ENCODE results near the gene KAZALD1. TPM values are rescaled to one million over a fixed set of nuclear protein-coding genes. Genes with fewer than 3 reads are reported as not detected.
"Not testable (repeated sequence)": the region's sequence is repeated elsewhere in the genome, so short reads cannot be mapped to it uniquely, and the experiment has no call there.

The KAZALD1 gene
- total and polyA plus RNA-seq, 2 donors (not counting 1 experiment from before 2014, with no cell fraction given) = 0.34 to 0.37 TPM

DNA sequence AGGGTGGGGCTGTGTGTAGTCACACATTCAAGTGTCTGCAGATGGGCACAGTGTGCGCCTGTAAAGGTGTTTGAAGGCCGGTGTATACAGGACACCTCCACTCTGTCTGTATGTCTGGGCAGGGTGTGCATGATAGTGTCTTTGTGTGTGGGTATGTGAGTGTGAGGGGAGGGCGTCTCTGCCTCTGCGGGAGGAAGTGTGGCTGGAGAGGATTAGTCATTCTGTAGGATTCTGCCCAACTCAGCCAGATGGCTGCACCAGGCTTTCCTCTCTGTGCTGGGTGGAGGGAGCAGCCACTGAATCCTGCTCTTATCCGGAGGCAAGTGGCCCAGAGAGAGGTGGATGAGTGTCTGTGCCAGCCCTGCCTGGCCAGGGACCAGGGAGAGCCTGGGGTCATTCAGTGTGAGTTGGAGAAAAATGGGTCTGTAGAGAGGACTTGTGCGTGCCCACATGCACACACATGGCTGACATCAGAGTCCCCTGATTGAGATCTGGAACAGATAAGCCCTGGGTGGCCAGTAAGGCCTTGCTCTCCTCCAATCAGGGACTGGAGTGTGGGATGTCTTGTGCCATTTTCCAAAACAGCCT, 29.1 kb upstream of the KAZALD1 start:
- 15% methylated on average over 6 of the region's 6 CpGs for WGBS (ENCODE audit: insufficient coverage)
- peak overlapping the region; percentile 88 for H3K4me3 Mint-ChIP-seq
- intact Hi-C loops (cut with micrococcal nuclease) = loop anchor here (1.0 kb wide), 2 partner anchors 9 to 28 kb away; no protein-coding TSS in a partner anchor
- Histone ChIP-seq H3K4me3 (ENCODE audit: control extremely low read depth in 1 of 5, extremely low read depth in 1 of 5, insufficient read depth in 1 of 5, low read depth in 2 of 5, low read length in 4 of 5) (peak overlapping the region; percentile 32 to 96 (median 79)), H4K20me1 (ENCODE audit: control insufficient read depth, insufficient read depth, low read length, poor library complexity, severe bottlenecking) (peaks cover 4% of the 10 kb centered on the region), H3K4me2 (replicated peaks; ENCODE audit: low read depth, low read length, poor library complexity, severe bottlenecking) (peak overlapping the region; percentile 92), H3K79me2 (ENCODE audit: control insufficient read depth, insufficient read depth, low read length) (no peaks in the 10 kb centered on the region), H3K9me3 (ENCODE audit: control extremely low read depth in 1 of 3, control insufficient read depth in 2 of 3, insufficient read depth in 1 of 3, low read length in 2 of 3) (peaks cover 0 to 2% (median 0%) of the 10 kb centered on the region in 3 donors), H3K9ac (ENCODE audit: low read length) (peak overlapping the region; percentile 78), H3K27me3 (replicated peaks in 1 of 4; ENCODE audit: control extremely low read depth in 1 of 4, control insufficient read depth in 3 of 4, insufficient read depth in 4 of 4, low read length in 3 of 4) (peaks cover 0 to 24% (median 12%) of the 10 kb centered on the region in 4 experiments), H3K36me3 (replicated peaks in 1 of 2; ENCODE audit: control extremely low read depth in 1 of 2, control insufficient read depth in 1 of 2, extremely low read depth in 1 of 2, insufficient read depth in 2 of 2, low read length in 1 of 2) (peaks cover 0 to 10% of the 10 kb centered on the region in 2 experiments), H3K27ac (ENCODE audit: low read length in 2 of 2) (peak overlapping the region; percentile 2 to 65), H2AFZ (ENCODE audit: insufficient read depth, low read depth, low read length, poor library complexity, severe bottlenecking) (peak overlapping the region; percentile 77), H3K4me1 (ENCODE audit: control insufficient read depth in 2 of 2, insufficient read depth in 2 of 2, low read length in 2 of 2) (peaks cover 14 to 26% of the 10 kb centered on the region in 2 donors)
- H3K27ac Mint-ChIP-seq = peak overlapping the region; percentile 83
- H3K27me3 Mint-ChIP-seq = peaks cover 12% of the 10 kb centered on the region
- TF ChIP-seq, protein P1, sequence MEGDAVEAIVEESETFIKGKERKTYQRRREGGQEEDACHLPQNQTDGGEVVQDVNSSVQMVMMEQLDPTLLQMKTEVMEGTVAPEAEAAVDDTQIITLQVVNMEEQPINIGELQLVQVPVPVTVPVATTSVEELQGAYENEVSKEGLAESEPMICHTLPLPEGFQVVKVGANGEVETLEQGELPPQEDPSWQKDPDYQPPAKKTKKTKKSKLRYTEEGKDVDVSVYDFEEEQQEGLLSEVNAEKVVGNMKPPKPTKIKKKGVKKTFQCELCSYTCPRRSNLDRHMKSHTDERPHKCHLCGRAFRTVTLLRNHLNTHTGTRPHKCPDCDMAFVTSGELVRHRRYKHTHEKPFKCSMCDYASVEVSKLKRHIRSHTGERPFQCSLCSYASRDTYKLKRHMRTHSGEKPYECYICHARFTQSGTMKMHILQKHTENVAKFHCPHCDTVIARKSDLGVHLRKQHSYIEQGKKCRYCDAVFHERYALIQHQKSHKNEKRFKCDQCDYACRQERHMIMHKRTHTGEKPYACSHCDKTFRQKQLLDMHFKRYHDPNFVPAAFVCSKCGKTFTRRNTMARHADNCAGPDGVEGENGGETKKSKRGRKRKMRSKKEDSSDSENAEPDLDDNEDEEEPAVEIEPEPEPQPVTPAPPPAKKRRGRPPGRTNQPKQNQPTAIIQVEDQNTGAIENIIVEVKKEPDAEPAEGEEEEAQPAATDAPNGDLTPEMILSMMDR (IDR thresholded peaks at IDR 0.05) = no peak
- no peak for TF ChIP-seq EZH2 (IDR thresholded peaks at IDR 0.05; ENCODE audit: borderline replicate concordance, insufficient read depth, low read depth, low read length, poor library complexity, severe bottlenecking)
- no peaks in the 10 kb centered on the region for H3K9me3 Mint-ChIP-seq (ENCODE audit: insufficient read depth)
- ChIA-PET CTCF (interaction anchor here (0.8 to 6.4 kb wide), 7 partner anchors 9 to 65 kb away, joined by 3 to 72 read pairs (median 8); partner anchors contain the start of gene KAZALD1), POLR2A (interaction anchor here (0.6 to 2.1 kb wide), 6 partner anchors 9 to 1473 kb away, joined by 3 to 13 read pairs (median 6); no protein-coding TSS in a partner anchor)
- DNase-seq (no peak), ATAC-seq (ENCODE audit: low read depth) (peak; percentile 1)
- peaks cover 19% of the 10 kb centered on the region for H3K4me1 Mint-ChIP-seq

DNA sequence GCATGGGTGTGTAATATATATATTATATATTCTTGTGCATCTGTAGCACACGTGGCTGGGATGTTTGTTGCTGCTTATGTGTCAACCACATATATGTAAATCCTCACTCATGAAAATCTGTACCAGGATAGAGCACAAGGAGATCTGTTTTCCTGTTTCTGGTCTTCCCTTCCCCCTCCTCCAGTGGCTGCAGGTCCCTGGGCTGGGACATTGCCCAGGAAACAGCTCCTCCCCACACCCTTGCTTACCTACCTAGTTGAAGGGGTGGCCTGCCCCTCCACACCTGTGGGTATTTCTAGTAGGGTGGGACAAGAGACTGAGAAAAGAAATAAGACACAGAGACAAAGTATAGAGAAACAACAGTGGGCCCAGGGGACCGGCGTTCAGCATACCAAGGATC, 28.5 kb upstream of the KAZALD1 start:
- H3K4me1 Mint-ChIP-seq = peaks cover 19% of the 10 kb centered on the region
- Histone ChIP-seq H2AFZ (ENCODE audit: insufficient read depth, low read depth, low read length, poor library complexity, severe bottlenecking) (no peak overlapping the region), H3K4me2 (replicated peaks; ENCODE audit: low read depth, low read length, poor library complexity, severe bottlenecking) (no peak overlapping the region), H3K79me2 (ENCODE audit: control insufficient read depth, insufficient read depth, low read length) (no peaks in the 10 kb centered on the region), H3K4me1 (ENCODE audit: control insufficient read depth in 2 of 2, insufficient read depth in 2 of 2, low read length in 2 of 2) (peaks cover 14 to 26% of the 10 kb centered on the region in 2 donors), H3K27me3 (replicated peaks in 1 of 4; ENCODE audit: control extremely low read depth in 1 of 4, control insufficient read depth in 3 of 4, insufficient read depth in 4 of 4, low read length in 3 of 4) (peaks cover 0 to 19% (median 9%) of the 10 kb centered on the region in 4 experiments), H3K9ac (ENCODE audit: low read length) (no peak overlapping the region), H4K20me1 (ENCODE audit: control insufficient read depth, insufficient read depth, low read length, poor library complexity, severe bottlenecking) (peaks cover 4% of the 10 kb centered on the region), H3K27ac (ENCODE audit: low read length in 2 of 2) (no peak overlapping the region), H3K9me3 (ENCODE audit: control extremely low read depth in 1 of 3, control insufficient read depth in 2 of 3, insufficient read depth in 1 of 3, low read length in 2 of 3) (peaks cover 0 to 2% (median 0%) of the 10 kb centered on the region in 3 donors), H3K36me3 (replicated peaks in 1 of 2; ENCODE audit: control extremely low read depth in 1 of 2, control insufficient read depth in 1 of 2, extremely low read depth in 1 of 2, insufficient read depth in 2 of 2, low read length in 1 of 2) (peaks cover 0 to 14% of the 10 kb centered on the region in 2 experiments), H3K4me3 (ENCODE audit: control extremely low read depth in 1 of 5, extremely low read depth in 1 of 5, insufficient read depth in 1 of 5, low read depth in 2 of 5, low read length in 4 of 5) (no peak overlapping the region)
- TF ChIP-seq, protein P1 (IDR thresholded peaks at IDR 0.05) = no peak
- no peak for TF ChIP-seq EZH2 (IDR thresholded peaks at IDR 0.05; ENCODE audit: borderline replicate concordance, insufficient read depth, low read depth, low read length, poor library complexity, severe bottlenecking)
- no CpG with 5 or more reads among the region's 3 CpGs for WGBS (ENCODE audit: insufficient coverage)
- ChIA-PET CTCF (interaction anchor here (6.4 kb wide), 1 partner anchor 8 kb away, joined by 72 read pairs; no protein-coding TSS in a partner anchor), POLR2A (no interaction called here)
- peak overlapping the region; percentile 88 for H3K4me3 Mint-ChIP-seq
- no peak for ATAC-seq (ENCODE audit: low read depth)
- no peak overlapping the region for H3K27ac Mint-ChIP-seq
- no peaks in the 10 kb centered on the region for H3K9me3 Mint-ChIP-seq (ENCODE audit: insufficient read depth)
- intact Hi-C loops (cut with micrococcal nuclease) = no loop called here
- H3K27me3 Mint-ChIP-seq = peaks cover 8% of the 10 kb centered on the region
- DNase-seq = peak; percentile 4

DNA sequence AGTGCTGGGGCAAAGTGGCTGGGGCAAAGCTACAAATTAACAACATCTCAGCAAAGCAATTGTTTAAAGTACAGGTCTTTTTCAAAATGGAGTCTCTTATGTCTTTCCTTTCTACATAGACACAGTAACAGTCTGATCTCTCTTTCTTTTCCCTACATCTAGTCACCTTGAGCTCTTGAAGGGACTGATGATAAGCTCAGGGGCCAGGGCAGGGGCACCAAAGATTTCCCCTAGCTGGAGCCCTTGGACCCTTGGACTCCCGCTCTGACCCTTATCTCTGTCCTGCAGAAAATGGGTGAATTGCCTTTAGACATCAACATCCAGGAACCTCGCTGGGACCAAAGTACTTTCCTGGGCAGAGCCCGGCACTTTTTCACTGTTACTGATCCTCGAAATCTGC, 27.4 kb upstream of the KAZALD1 start:
- H3K79me2 ChIP-seq (ENCODE audit: control insufficient read depth, insufficient read depth, low read length); H3K27ac Mint-ChIP-seq; H2AFZ ChIP-seq (ENCODE audit: insufficient read depth, low read depth, low read length, poor library complexity, severe bottlenecking); intact Hi-C loops (cut with micrococcal nuclease); H3K27me3 Mint-ChIP-seq; H3K4me3 ChIP-seq (ENCODE audit: control extremely low read depth in 1 of 5, extremely low read depth in 1 of 5, insufficient read depth in 1 of 5, low read depth in 2 of 5, low read length in 4 of 5); H3K4me3 Mint-ChIP-seq; H3K9ac ChIP-seq (ENCODE audit: low read length); H3K4me2 ChIP-seq (replicated peaks; ENCODE audit: low read depth, low read length, poor library complexity, severe bottlenecking); ATAC-seq (ENCODE audit: low read depth); H3K27ac ChIP-seq (ENCODE audit: low read length in 2 of 2); H3K9me3 Mint-ChIP-seq (ENCODE audit: insufficient read depth); H3K27me3 ChIP-seq (replicated peaks in 1 of 4; ENCODE audit: control extremely low read depth in 1 of 4, control insufficient read depth in 3 of 4, insufficient read depth in 4 of 4, low read length in 3 of 4); DNase-seq; POLR2A ChIA-PET; H4K20me1 ChIP-seq (ENCODE audit: control insufficient read depth, insufficient read depth, low read length, poor library complexity, severe bottlenecking); H3K9me3 ChIP-seq (ENCODE audit: control extremely low read depth in 1 of 3, control insufficient read depth in 2 of 3, insufficient read depth in 1 of 3, low read length in 2 of 3): not testable (repeated sequence)
- 94% methylated on average over 4 of the region's 4 CpGs for WGBS (ENCODE audit: insufficient coverage)
- Histone ChIP-seq H3K4me1 (ENCODE audit: control insufficient read depth in 2 of 2, insufficient read depth in 2 of 2, low read length in 2 of 2) (peaks cover 14 to 26% of the 10 kb centered on the region in 2 donors), H3K36me3 (replicated peaks in 1 of 2; ENCODE audit: control extremely low read depth in 1 of 2, control insufficient read depth in 1 of 2, extremely low read depth in 1 of 2, insufficient read depth in 2 of 2, low read length in 1 of 2) (peaks cover 0 to 14% of the 10 kb centered on the region in 2 experiments)
- CTCF ChIA-PET = interaction anchor here (0.8 to 1.3 kb wide), 4 partner anchors 9 to 108 kb away, joined by 3 to 9 read pairs (median 3); no protein-coding TSS in a partner anchor
- H3K4me1 Mint-ChIP-seq = peaks cover 19% of the 10 kb centered on the region

Measured in B cell (primary cell).